ENCODE results near the gene MT1HL1.

GRCh38 chr1:237029850-237030535 lies 25.8 kb upstream of the MT1HL1 start:
- no peak for TF ChIP-seq CTCF (conservative IDR thresholded peaks at IDR 0.05; ENCODE audit: low read depth, low read length)
- no peak for TF ChIP-seq RAD21 (IDR thresholded peaks at IDR 0.05; ENCODE audit: low read length)
- no peak for TF ChIP-seq NFE2L2 (IDR thresholded peaks at IDR 0.05; ENCODE audit: low read depth, low read length)
- no peak for TF ChIP-seq SMC3 (IDR thresholded peaks at IDR 0.05; ENCODE audit: low read depth, low read length)
- TF ChIP-seq CHD1 (IDR thresholded peaks at IDR 0.05; ENCODE audit: low read depth, low read length): no peak
- TF ChIP-seq ELK1 (IDR thresholded peaks at IDR 0.05; ENCODE audit: borderline replicate concordance, low read depth, low read length): no peak

Measured in IMR-90 (cell line).